PFSK-1 (cell line): ENCODE data around the gene PID1.

Experiments
- FOXP2 ChIP-seq: optimal IDR thresholded peaks from 2 replicates; pipeline ENCODE3; 2011; ENCODE audit warnings: borderline replicate concordance, control low read depth, inconsistent platforms; ENCODE audit not compliant: insufficient read depth; ENCODE audit errors: extremely low read length, extremely low read depth
- POLR2AphosphoS5 ChIP-seq: IDR thresholded peaks from 2 replicates; pipeline ENCODE4 v1.6.1; 2012; ENCODE audit warnings: low read depth, mild to moderate bottlenecking, control low read depth, low read length, moderate library complexity
- SIN3A ChIP-seq: IDR thresholded peaks from 2 replicates; pipeline ENCODE4 v1.6.1; 2012; ENCODE audit warnings: mild to moderate bottlenecking, low read length, moderate library complexity, borderline replicate concordance; ENCODE audit not compliant: insufficient read depth
- TAF1 ChIP-seq: IDR thresholded peaks from 2 replicates; pipeline ENCODE4 v1.6.1; 2012; ENCODE audit warnings: low read length, control low read depth, borderline replicate concordance; ENCODE audit not compliant: insufficient read depth
- TF ChIP-seq, protein P1 (sequence below), 2 experiments: IDR thresholded peaks; 2 replicates each; pipeline versions ENCODE4 v1.6.1 to v1.8.0; 2011 to 2012; ENCODE audit warnings: low read depth in 2 of 2, low read length in 2 of 2, control low read depth in 1 of 2, inconsistent platforms in 1 of 2, mild to moderate bottlenecking in 1 of 2, moderate library complexity in 1 of 2; ENCODE audit not compliant: insufficient read depth in 1 of 2

Gene PID1

DNA sequence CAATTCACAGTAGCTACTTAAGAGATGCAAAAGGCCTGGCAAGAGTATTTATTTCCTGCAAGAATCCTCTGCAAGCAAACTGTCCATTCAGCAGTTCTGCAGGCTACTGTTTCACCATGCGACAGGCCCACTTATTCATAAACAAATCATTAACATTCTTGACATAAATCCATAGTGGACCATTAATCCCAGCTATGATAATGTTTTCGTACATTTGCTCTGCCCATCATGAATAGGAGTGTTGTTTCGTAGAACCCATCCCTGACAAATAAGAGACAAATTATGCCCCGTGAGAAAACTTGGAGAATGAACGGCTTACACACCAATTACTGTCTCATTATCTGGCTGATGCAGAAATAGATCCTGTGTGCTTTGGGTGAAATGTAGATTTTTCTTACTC lies 65.4 kb downstream of the PID1 start:
- TF ChIP-seq FOXP2 (no peak), POLR2AphosphoS5 (no peak), TAF1 (no peak), SIN3A (no peak)
- TF ChIP-seq, protein P1, sequence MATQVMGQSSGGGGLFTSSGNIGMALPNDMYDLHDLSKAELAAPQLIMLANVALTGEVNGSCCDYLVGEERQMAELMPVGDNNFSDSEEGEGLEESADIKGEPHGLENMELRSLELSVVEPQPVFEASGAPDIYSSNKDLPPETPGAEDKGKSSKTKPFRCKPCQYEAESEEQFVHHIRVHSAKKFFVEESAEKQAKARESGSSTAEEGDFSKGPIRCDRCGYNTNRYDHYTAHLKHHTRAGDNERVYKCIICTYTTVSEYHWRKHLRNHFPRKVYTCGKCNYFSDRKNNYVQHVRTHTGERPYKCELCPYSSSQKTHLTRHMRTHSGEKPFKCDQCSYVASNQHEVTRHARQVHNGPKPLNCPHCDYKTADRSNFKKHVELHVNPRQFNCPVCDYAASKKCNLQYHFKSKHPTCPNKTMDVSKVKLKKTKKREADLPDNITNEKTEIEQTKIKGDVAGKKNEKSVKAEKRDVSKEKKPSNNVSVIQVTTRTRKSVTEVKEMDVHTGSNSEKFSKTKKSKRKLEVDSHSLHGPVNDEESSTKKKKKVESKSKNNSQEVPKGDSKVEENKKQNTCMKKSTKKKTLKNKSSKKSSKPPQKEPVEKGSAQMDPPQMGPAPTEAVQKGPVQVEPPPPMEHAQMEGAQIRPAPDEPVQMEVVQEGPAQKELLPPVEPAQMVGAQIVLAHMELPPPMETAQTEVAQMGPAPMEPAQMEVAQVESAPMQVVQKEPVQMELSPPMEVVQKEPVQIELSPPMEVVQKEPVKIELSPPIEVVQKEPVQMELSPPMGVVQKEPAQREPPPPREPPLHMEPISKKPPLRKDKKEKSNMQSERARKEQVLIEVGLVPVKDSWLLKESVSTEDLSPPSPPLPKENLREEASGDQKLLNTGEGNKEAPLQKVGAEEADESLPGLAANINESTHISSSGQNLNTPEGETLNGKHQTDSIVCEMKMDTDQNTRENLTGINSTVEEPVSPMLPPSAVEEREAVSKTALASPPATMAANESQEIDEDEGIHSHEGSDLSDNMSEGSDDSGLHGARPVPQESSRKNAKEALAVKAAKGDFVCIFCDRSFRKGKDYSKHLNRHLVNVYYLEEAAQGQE (IDR thresholded peaks at IDR 0.05; ENCODE audit: insufficient read depth in 1 of 2, low read depth in 2 of 2, low read length in 2 of 2): no peak

DNA sequence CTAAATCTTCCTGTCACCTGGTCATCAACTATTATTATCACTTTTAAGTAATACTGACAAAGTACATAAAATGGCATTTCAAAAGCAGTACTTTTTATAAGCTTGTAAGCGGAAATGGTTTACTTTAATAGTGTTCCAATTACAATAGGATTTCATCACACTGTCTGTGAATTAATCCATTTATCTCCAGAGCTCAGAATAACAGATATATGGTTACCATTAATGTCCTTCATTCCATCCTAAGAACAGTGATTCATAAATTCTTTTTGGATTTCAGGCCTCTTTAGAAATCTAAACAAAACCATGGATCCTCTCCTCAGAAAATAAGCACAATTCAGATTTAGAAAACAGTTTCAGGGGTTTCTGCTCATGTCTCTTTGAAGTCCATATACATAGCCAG lies 68.4 kb downstream of the PID1 start:
- TF ChIP-seq FOXP2 (no peak), SIN3A (no peak), TAF1 (no peak), POLR2AphosphoS5 (no peak)
- TF ChIP-seq, protein P1 (IDR thresholded peaks at IDR 0.05; ENCODE audit: insufficient read depth in 1 of 2, low read depth in 2 of 2, low read length in 2 of 2): no peak

DNA sequence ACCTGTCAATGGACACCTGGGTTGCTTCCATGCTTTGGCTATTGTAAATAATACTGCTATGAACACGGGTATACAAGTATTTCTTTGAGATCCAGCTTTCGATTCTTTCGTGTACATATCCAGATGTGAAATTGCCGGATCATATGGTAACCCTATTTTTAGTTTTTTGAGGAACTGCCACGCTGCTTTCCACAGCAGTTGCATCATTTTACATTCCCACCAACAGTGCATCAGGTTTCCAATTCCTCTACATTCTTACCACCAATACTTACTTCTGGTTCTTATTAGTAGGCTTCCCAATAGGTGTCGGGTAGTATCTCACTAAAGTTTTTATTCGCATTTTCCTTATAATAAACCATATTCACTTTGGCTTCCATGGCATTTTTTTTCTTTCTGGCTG lies 69.6 kb downstream of the PID1 start:
- TF ChIP-seq, protein P1 (IDR thresholded peaks at IDR 0.05; ENCODE audit: insufficient read depth in 1 of 2, low read depth in 2 of 2, low read length in 2 of 2): no peak

DNA sequence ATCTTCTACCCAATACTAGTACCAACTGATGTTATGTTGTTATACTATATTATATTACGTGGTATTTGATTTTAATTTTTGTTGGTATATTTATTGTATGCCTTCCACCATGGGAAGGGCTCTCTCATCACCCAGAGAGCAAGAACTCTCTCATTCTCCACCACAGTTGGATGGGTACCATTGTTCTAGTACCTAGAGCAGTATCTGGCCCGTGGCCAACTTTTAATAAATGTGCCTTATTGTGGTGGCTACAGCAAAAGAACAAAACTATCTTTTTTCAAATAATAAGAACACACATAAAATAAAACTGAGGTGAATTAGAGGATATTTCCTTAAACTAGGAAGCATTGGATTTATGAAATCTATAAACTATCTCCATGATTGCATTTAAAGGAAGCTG lies 71.8 kb downstream of the PID1 start:
- TF ChIP-seq POLR2AphosphoS5 (no peak), TAF1 (no peak), SIN3A (no peak)
- TF ChIP-seq, protein P1 (IDR thresholded peaks at IDR 0.05; ENCODE audit: insufficient read depth in 1 of 2, low read depth in 2 of 2, low read length in 2 of 2): no peak

DNA sequence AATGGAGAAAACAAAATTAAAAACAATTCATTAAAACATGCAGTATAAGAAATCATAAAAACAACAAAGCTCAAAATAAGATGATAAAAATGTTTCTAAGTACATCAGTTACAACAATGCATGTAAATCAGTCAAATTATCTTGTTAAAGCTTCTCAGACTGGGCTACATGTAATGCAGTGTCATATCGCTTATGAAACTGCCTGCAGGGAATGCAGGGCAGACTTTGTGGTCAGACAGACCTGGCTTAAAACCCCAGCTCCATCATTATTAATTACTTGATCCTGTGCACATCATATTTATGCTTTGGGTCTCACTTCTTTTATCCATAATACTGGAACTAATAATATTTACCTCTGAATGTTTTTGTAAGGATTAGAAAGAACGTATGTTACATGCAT lies 74.6 kb downstream of the PID1 start:
- TF ChIP-seq FOXP2: no peak
- TF ChIP-seq SIN3A: no peak
- TF ChIP-seq, protein P1 (IDR thresholded peaks at IDR 0.05; ENCODE audit: insufficient read depth in 1 of 2, low read depth in 2 of 2, low read length in 2 of 2): no peak
- no peak for TF ChIP-seq POLR2AphosphoS5
- TF ChIP-seq TAF1: no peak
